ENCODE results near the gene TNIK. TPM values are rescaled to one million over a fixed set of nuclear protein-coding genes. Genes with fewer than 3 reads are reported as not detected.
A peak's percentile ranks its signal among the peaks of the same experiment; 100 is the strongest.

TNIK gene
- total and polyA plus RNA-seq, 10 of the 15 experiments (the other 5 are each of a cell fraction or from before 2014, with no cell fraction given): 13.9 to 74.3 (median 48.2) TPM

DNA sequence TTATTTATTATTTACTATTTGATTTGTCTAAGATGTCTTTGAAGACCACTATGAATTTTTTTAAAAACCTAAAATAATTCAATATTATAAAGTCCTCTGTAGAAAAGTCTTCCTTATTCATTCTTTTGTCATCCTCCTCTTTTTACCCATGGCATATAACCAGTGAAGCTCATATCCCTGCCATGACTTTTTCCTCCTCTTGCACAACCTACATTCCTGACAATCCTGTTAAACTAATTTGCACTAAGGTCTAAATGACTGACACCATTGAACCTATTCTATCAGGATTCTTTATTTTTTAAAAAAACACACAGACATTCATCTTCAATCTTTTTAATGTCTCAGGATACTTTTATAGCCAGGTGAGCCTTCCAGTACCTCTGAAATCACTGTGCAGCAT is 273.8 kb downstream of the TNIK start:
- H3K79me2 ChIP-seq (ENCODE audit: control insufficient read depth, insufficient read depth, low read length): peaks cover 13% of the 10 kb centered on the region
- no peak overlapping the region for H3K27ac ChIP-seq (ENCODE audit: control insufficient read depth, insufficient read depth)
- ChIA-PET RAD21 (ENCODE audit: unreplicated experiment) (interaction anchor here (0.9 to 4.8 kb wide), 17 partner anchors 10 to 380 kb away, joined by 3 to 31 read pairs (median 4); partner anchors contain the start of gene TNIK), SMC1A (ENCODE audit: uncharacterized antibody, unreplicated experiment) (interaction anchor here (0.5 to 5.9 kb wide), 32 partner anchors 10 to 389 kb away, joined by 3 to 65 read pairs (median 4); partner anchors contain the start of gene TNIK), CTCF (interaction anchor here (0.7 to 5.7 kb wide), 24 partner anchors 10 to 379 kb away, joined by 3 to 49 read pairs (median 4); no protein-coding TSS in a partner anchor), POLR2A (interaction anchor here (0.6 to 1.4 kb wide), 2 partner anchors 168 to 466 kb away, joined by 3 read pairs; no protein-coding TSS in a partner anchor)
- no peaks in the 10 kb centered on the region for H4K20me1 ChIP-seq (ENCODE audit: control insufficient read depth, insufficient read depth)
- no peak overlapping the region for H2AFZ ChIP-seq (ENCODE audit: control insufficient read depth, low read depth, low read length)
- no TSS peak for BruUV-seq (replicated peaks)
- TF ChIP-seq CHD1 (IDR thresholded peaks at IDR 0.05; ENCODE audit: low read depth, low read length): no peak
- H3K9ac ChIP-seq (ENCODE audit: control insufficient read depth, insufficient read depth, low read length): no peak overlapping the region
- H3K4me3 ChIP-seq: no peak overlapping the region
- H3K27me3 ChIP-seq (replicated peaks in 1 of 2; ENCODE audit: control insufficient read depth in 2 of 2, insufficient read depth in 2 of 2, low read length in 1 of 2): no peaks in the 10 kb centered on the region
- peaks cover 42% of the 10 kb centered on the region for H3K4me1 ChIP-seq (ENCODE audit: control insufficient read depth, insufficient read depth, low read length)
- intact Hi-C loops (cut with micrococcal nuclease; ENCODE audit: unreplicated experiment): loop anchor here (5.0 to 10.0 kb wide), 3 partner anchors 68 to 648 kb away; no protein-coding TSS in a partner anchor
- DNase-seq (ENCODE audit: low read depth, low spot score): no peak
- H3K36me3 ChIP-seq (ENCODE audit: control insufficient read depth in 2 of 2, insufficient read depth in 2 of 2, low read length in 1 of 2): peaks cover 5 to 25% of the 10 kb centered on the region in 2 experiments; a peak in 3 of 4 replicates
- peak overlapping the region; percentile 11; the same call in 1 of the 2 replicates for H3K4me2 ChIP-seq (ENCODE audit: control insufficient read depth, insufficient read depth)
- no peak for FAIRE-seq
- no peaks in the 10 kb centered on the region for H3K9me3 ChIP-seq (replicated peaks; ENCODE audit: control insufficient read depth, insufficient read depth, low read length)
- ATAC-seq: no peak
- in situ Hi-C loops (cut with MboI): loop anchor here (5.0 kb wide), 1 partner anchor 271 kb away; no protein-coding TSS in a partner anchor

DNA sequence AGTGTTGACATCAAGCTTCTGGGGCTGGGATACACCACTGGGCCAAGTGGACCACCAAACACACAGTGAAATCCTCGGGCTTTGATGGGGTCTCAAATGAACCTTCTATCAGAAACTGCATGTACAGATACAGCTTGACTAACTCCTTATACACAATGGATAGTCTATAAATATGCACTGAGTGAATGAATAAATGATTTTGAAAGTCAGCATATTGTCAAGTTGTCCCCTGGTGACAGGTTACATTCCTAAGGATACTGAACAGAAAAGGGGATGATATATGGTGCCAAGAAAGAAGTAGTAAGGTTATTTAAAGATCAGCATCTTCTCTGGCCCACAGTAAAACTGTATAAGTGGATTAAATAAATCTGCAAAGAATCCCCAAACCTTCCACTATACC is 274.2 kb downstream of the TNIK start:
- BruUV-seq (replicated peaks): no TSS peak
- ChIA-PET CTCF (interaction anchor here (0.6 to 5.7 kb wide), 15 partner anchors 11 to 381 kb away, joined by 3 to 23 read pairs (median 7); no protein-coding TSS in a partner anchor), RAD21 (ENCODE audit: unreplicated experiment) (interaction anchor here (0.6 to 4.8 kb wide), 16 partner anchors 10 to 380 kb away, joined by 3 to 31 read pairs (median 4); no protein-coding TSS in a partner anchor), POLR2A (interaction anchor here (0.6 to 1.4 kb wide), 2 partner anchors 169 to 466 kb away, joined by 3 read pairs; no protein-coding TSS in a partner anchor), SMC1A (ENCODE audit: uncharacterized antibody, unreplicated experiment) (interaction anchor here (0.6 to 5.9 kb wide), 26 partner anchors 10 to 380 kb away, joined by 3 to 65 read pairs (median 4); partner anchors contain the start of gene TNIK)
- H3K9me3 ChIP-seq (replicated peaks; ENCODE audit: control insufficient read depth, insufficient read depth, low read length): no peaks in the 10 kb centered on the region
- H3K9ac ChIP-seq (ENCODE audit: control insufficient read depth, insufficient read depth, low read length): no peak overlapping the region
- H3K4me2 ChIP-seq (ENCODE audit: control insufficient read depth, insufficient read depth): peak overlapping the region; percentile 21
- TF ChIP-seq, protein P1, sequence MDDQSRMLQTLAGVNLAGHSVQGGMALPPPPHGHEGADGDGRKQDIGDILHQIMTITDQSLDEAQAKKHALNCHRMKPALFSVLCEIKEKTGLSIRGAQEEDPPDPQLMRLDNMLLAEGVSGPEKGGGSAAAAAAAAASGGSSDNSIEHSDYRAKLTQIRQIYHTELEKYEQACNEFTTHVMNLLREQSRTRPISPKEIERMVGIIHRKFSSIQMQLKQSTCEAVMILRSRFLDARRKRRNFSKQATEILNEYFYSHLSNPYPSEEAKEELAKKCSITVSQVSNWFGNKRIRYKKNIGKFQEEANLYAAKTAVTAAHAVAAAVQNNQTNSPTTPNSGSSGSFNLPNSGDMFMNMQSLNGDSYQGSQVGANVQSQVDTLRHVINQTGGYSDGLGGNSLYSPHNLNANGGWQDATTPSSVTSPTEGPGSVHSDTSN (IDR thresholded peaks at IDR 0.05; ENCODE audit: insufficient replicate concordance, low read depth, low read length): no peak
- TF ChIP-seq SREBF1 (IDR thresholded peaks at IDR 0.05; ENCODE audit: low read length) (no peak), NBN (IDR thresholded peaks at IDR 0.05) (no peak), MYC (IDR thresholded peaks at IDR 0.05; ENCODE audit: insufficient read depth, insufficient read length, insufficient replicate concordance, low read length, severe bottlenecking) (no peak), SUPT20H (IDR thresholded peaks at IDR 0.05; ENCODE audit: borderline replicate concordance, control insufficient read depth, low read depth, low read length) (no peak), JUNB (IDR thresholded peaks at IDR 0.05) (no peak), TCF7 (IDR thresholded peaks at IDR 0.05; ENCODE audit: borderline replicate concordance) (no peak), RFX5 (IDR thresholded peaks at IDR 0.05; ENCODE audit: low read depth, low read length) (no peak), IRF4 (IDR thresholded peaks at IDR 0.05; ENCODE audit: low read depth, low read length) (no peak), MXI1 (IDR thresholded peaks at IDR 0.05; ENCODE audit: low read depth, low read length) (no peak), TBL1XR1 (IDR thresholded peaks at IDR 0.05; ENCODE audit: low read depth, low read length) (no peak), MEF2A (IDR thresholded peaks at IDR 0.05; ENCODE audit: insufficient read depth, low read depth, low read length) (no peak)
- TF ChIP-seq, protein P2, sequence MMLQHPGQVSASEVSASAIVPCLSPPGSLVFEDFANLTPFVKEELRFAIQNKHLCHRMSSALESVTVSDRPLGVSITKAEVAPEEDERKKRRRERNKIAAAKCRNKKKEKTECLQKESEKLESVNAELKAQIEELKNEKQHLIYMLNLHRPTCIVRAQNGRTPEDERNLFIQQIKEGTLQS (IDR thresholded peaks at IDR 0.05; ENCODE audit: borderline replicate concordance, extremely low read depth, low read depth, low read length): no peak
- peaks cover 5 to 25% of the 10 kb centered on the region in 2 experiments; a peak in 3 of 4 replicates for H3K36me3 ChIP-seq (ENCODE audit: control insufficient read depth in 2 of 2, insufficient read depth in 2 of 2, low read length in 1 of 2)
- in situ Hi-C loops (cut with MboI): loop anchor here (5.0 kb wide), 1 partner anchor 271 kb away; no protein-coding TSS in a partner anchor
- no peak overlapping the region for H3K4me3 ChIP-seq
- DNase-seq (ENCODE audit: low read depth, low spot score): no peak
- WGBS (ENCODE audit: insufficient coverage, insufficient replicate concordance, low lambda C conversion rate, missing lambda C conversion rate): 100% methylated on average over 1 of the region's 1 CpG
- H3K27ac ChIP-seq (ENCODE audit: control insufficient read depth, insufficient read depth): peak overlapping the region; percentile 66; the same call in 1 of the 2 replicates
- H3K27me3 ChIP-seq (replicated peaks in 1 of 2; ENCODE audit: control insufficient read depth in 2 of 2, insufficient read depth in 2 of 2, low read length in 1 of 2): no peaks in the 10 kb centered on the region
- H4K20me1 ChIP-seq (ENCODE audit: control insufficient read depth, insufficient read depth): no peaks in the 10 kb centered on the region
- no peak for FAIRE-seq
- H2AFZ ChIP-seq (ENCODE audit: control insufficient read depth, low read depth, low read length): no peak overlapping the region
- ATAC-seq: no peak
- H3K4me1 ChIP-seq (ENCODE audit: control insufficient read depth, insufficient read depth, low read length): peaks cover 42% of the 10 kb centered on the region
- H3K79me2 ChIP-seq (ENCODE audit: control insufficient read depth, insufficient read depth, low read length): peaks cover 15% of the 10 kb centered on the region
- intact Hi-C loops (cut with micrococcal nuclease; ENCODE audit: unreplicated experiment): loop anchor here (2.0 to 10.0 kb wide), 4 partner anchors 69 to 649 kb away; no protein-coding TSS in a partner anchor

All from GM12878 (cell line).